ENCODE results near the gene ZNF646. TPM values are rescaled to one million over a fixed set of nuclear protein-coding genes. Genes with fewer than 3 reads are reported as not detected.

ZNF646 gene
- total and polyA plus RNA-seq, 2 of the 13 experiments (the other 11 are each of a cell fraction or from before 2014, with no cell fraction given): 3.4 to 10.9 TPM

DNA sequence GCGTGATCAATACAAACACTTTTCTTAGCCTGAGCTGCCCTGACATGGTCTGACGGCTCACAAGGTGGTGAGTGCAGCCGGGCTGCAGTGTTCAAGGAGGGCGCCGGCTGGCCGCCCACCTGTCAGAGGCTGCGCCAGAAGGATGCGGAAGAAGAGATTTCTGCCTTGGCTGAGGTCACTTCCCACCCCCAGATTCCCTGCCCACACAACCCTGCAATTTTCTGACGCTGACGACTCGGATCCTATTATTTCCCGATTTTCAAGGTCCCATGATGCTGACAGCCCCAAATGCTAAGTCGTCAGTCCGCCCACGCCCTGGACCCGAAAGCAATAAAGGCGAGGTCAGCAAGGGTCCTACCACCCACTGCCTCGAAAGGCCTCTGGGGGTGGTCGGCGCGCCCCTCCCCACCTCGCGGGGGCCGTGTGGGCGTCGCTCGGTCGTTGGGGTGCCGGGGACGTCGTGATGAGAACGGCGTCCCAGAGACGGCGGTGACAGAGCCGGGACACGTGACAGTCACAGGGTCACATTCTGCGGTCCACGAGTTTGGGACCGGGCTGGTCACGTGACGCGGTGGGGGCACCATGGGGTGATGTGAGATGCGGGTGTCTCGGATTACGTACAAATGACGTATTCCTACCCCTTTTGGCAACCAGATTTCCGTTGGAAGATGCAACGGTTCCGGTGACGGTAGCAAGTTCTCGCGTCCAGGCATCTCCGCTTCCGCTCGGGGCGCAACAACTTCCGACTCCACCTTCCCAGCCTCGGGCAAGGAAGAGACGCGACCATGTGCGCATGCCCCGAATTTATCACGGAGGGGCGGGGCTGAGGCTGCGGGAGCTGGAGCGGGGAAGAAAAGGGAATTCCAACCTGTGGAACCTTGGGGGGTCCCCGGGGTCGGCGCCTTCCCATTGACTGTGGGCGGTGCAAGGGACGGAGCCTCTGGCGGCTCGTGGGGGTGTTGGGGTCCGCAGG lies 41.2 kb upstream of the ZNF646 start, which contains the start of gene STX4 (continued):
- TF ChIP-seq, protein P1, sequence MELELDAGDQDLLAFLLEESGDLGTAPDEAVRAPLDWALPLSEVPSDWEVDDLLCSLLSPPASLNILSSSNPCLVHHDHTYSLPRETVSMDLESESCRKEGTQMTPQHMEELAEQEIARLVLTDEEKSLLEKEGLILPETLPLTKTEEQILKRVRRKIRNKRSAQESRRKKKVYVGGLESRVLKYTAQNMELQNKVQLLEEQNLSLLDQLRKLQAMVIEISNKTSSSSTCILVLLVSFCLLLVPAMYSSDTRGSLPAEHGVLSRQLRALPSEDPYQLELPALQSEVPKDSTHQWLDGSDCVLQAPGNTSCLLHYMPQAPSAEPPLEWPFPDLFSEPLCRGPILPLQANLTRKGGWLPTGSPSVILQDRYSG (CRISPR knock-in tag; IDR thresholded peaks at IDR 0.05): peak; percentile 83; the same call in 1 of the 2 replicates
- peak; percentile 94 for TF ChIP-seq MXD4 (CRISPR knock-in tag; IDR thresholded peaks at IDR 0.05)
- TF ChIP-seq, protein P2, sequence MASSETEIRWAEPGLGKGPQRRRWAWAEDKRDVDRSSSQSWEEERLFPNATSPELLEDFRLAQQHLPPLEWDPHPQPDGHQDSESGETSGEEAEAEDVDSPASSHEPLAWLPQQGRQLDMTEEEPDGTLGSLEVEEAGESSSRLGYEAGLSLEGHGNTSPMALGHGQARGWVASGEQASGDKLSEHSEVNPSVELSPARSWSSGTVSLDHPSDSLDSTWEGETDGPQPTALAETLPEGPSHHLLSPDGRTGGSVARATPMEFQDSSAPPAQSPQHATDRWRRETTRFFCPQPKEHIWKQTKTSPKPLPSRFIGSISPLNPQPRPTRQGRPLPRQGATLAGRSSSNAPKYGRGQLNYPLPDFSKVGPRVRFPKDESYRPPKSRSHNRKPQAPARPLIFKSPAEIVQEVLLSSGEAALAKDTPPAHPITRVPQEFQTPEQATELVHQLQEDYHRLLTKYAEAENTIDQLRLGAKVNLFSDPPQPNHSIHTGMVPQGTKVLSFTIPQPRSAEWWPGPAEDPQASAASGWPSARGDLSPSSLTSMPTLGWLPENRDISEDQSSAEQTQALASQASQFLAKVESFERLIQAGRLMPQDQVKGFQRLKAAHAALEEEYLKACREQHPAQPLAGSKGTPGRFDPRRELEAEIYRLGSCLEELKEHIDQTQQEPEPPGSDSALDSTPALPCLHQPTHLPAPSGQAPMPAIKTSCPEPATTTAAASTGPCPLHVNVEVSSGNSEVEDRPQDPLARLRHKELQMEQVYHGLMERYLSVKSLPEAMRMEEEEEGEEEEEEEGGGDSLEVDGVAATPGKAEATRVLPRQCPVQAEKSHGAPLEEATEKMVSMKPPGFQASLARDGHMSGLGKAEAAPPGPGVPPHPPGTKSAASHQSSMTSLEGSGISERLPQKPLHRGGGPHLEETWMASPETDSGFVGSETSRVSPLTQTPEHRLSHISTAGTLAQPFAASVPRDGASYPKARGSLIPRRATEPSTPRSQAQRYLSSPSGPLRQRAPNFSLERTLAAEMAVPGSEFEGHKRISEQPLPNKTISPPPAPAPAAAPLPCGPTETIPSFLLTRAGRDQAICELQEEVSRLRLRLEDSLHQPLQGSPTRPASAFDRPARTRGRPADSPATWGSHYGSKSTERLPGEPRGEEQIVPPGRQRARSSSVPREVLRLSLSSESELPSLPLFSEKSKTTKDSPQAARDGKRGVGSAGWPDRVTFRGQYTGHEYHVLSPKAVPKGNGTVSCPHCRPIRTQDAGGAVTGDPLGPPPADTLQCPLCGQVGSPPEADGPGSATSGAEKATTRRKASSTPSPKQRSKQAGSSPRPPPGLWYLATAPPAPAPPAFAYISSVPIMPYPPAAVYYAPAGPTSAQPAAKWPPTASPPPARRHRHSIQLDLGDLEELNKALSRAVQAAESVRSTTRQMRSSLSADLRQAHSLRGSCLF (CRISPR knock-in tag; IDR thresholded peaks at IDR 0.05; ENCODE audit: borderline replicate concordance): peak; percentile 54; the same call in 1 of the 2 replicates
- peak; percentile 91 for TF ChIP-seq ZBTB7A (CRISPR knock-in tag; IDR thresholded peaks at IDR 0.05)
- TF ChIP-seq, protein P3, sequence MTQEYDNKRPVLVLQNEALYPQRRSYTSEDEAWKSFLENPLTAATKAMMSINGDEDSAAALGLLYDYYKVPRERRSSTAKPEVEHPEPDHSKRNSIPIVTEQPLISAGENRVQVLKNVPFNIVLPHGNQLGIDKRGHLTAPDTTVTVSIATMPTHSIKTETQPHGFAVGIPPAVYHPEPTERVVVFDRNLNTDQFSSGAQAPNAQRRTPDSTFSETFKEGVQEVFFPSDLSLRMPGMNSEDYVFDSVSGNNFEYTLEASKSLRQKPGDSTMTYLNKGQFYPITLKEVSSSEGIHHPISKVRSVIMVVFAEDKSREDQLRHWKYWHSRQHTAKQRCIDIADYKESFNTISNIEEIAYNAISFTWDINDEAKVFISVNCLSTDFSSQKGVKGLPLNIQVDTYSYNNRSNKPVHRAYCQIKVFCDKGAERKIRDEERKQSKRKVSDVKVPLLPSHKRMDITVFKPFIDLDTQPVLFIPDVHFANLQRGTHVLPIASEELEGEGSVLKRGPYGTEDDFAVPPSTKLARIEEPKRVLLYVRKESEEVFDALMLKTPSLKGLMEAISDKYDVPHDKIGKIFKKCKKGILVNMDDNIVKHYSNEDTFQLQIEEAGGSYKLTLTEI (CRISPR knock-in tag; conservative IDR thresholded peaks at IDR 0.05): no peak
- peak; percentile 86; the same call in 1 of the 2 replicates for TF ChIP-seq ERF (CRISPR knock-in tag; IDR thresholded peaks at IDR 0.05)
- TF ChIP-seq, protein P4, sequence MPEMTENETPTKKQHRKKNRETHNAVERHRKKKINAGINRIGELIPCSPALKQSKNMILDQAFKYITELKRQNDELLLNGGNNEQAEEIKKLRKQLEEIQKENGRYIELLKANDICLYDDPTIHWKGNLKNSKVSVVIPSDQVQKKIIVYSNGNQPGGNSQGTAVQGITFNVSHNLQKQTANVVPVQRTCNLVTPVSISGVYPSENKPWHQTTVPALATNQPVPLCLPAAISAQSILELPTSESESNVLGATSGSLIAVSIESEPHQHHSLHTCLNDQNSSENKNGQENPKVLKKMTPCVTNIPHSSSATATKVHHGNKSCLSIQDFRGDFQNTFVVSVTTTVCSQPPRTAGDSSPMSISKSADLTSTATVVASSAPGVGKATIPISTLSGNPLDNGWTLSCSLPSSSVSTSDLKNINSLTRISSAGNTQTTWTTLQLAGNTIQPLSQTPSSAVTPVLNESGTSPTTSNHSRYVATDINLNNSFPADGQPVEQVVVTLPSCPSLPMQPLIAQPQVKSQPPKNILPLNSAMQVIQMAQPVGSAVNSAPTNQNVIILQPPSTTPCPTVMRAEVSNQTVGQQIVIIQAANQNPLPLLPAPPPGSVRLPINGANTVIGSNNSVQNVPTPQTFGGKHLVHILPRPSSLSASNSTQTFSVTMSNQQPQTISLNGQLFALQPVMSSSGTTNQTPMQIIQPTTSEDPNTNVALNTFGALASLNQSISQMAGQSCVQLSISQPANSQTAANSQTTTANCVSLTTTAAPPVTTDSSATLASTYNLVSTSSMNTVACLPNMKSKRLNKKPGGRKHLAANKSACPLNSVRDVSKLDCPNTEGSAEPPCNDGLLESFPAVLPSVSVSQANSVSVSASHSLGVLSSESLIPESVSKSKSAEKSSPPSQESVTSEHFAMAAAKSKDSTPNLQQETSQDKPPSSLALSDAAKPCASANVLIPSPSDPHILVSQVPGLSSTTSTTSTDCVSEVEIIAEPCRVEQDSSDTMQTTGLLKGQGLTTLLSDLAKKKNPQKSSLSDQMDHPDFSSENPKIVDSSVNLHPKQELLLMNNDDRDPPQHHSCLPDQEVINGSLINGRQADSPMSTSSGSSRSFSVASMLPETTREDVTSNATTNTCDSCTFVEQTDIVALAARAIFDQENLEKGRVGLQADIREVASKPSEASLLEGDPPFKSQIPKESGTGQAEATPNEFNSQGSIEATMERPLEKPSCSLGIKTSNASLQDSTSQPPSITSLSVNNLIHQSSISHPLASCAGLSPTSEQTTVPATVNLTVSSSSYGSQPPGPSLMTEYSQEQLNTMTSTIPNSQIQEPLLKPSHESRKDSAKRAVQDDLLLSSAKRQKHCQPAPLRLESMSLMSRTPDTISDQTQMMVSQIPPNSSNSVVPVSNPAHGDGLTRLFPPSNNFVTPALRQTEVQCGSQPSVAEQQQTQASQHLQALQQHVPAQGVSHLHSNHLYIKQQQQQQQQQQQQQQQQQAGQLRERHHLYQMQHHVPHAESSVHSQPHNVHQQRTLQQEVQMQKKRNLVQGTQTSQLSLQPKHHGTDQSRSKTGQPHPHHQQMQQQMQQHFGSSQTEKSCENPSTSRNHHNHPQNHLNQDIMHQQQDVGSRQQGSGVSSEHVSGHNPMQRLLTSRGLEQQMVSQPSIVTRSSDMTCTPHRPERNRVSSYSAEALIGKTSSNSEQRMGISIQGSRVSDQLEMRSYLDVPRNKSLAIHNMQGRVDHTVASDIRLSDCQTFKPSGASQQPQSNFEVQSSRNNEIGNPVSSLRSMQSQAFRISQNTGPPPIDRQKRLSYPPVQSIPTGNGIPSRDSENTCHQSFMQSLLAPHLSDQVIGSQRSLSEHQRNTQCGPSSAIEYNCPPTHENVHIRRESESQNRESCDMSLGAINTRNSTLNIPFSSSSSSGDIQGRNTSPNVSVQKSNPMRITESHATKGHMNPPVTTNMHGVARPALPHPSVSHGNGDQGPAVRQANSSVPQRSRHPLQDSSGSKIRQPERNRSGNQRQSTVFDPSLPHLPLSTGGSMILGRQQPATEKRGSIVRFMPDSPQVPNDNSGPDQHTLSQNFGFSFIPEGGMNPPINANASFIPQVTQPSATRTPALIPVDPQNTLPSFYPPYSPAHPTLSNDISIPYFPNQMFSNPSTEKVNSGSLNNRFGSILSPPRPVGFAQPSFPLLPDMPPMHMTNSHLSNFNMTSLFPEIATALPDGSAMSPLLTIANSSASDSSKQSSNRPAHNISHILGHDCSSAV (CRISPR knock-in tag; IDR thresholded peaks at IDR 0.05; ENCODE audit: borderline replicate concordance): 0 out of 2 replicates have a peak, but pooled peaks have one; percentile 61
- peak; percentile 79; the same call in 1 of the 2 replicates for TF ChIP-seq TMF1 (CRISPR knock-in tag; IDR thresholded peaks at IDR 0.05; ENCODE audit: low read depth)
- peak; percentile 39; the same call in 1 of the 2 replicates for TF ChIP-seq NCOA2 (CRISPR knock-in tag; IDR thresholded peaks at IDR 0.05)
- no peak for TF ChIP-seq ZNF530 (CRISPR knock-in tag; IDR thresholded peaks at IDR 0.05; ENCODE audit: low read depth)
